Measurements from ENCODE around the gene USP10. TPM values are rescaled to one million over a fixed set of nuclear protein-coding genes. Genes with fewer than 3 reads are reported as not detected.
A peak's percentile ranks its signal among the peaks of the same experiment; 100 is the strongest.

USP10 gene
- total and polyA plus RNA-seq, 2 donors (not counting 1 experiment from before 2014, with no cell fraction given) = 48.9 to 134 TPM

GRCh38 chr16:84728853-84729424, 29.1 kb downstream of the USP10 start:
- H3K9me3 ChIP-seq (ENCODE audit: control extremely low read depth in 1 of 3, control insufficient read depth in 2 of 3, insufficient read depth in 1 of 3, low read length in 2 of 3) = no peaks in the 10 kb centered on the region
- no peak overlapping the region for H3K9ac ChIP-seq (ENCODE audit: low read length)
- 100% methylated on average over 5 of the region's 10 CpGs for WGBS (ENCODE audit: insufficient coverage)
- ChIA-PET CTCF (interaction anchor here (0.6 to 25.4 kb wide), 14 partner anchors 9 to 223 kb away, joined by 3 to 536 read pairs (median 10); partner anchors contain the start of gene COTL1), POLR2A (interaction anchor here (1.3 to 1.4 kb wide), 2 partner anchors 9 to 132 kb away, joined by 5 to 6 read pairs; no protein-coding TSS in a partner anchor)
- no peak overlapping the region for H2AFZ ChIP-seq (ENCODE audit: insufficient read depth, low read depth, low read length, poor library complexity, severe bottlenecking)
- H3K4me3 ChIP-seq (ENCODE audit: control extremely low read depth in 1 of 5, extremely low read depth in 1 of 5, insufficient read depth in 1 of 5, low read depth in 2 of 5, low read length in 4 of 5) = no peak overlapping the region
- H3K4me2 ChIP-seq (replicated peaks; ENCODE audit: low read depth, low read length, poor library complexity, severe bottlenecking) = no peak overlapping the region
- Mint-ChIP-seq H3K27me3 (no peaks in the 10 kb centered on the region), H3K4me3 (no peak overlapping the region), H3K9me3 (ENCODE audit: insufficient read depth) (no peaks in the 10 kb centered on the region), H3K27ac (peak overlapping the region; percentile 74), H3K4me1 (peaks cover 66% of the 10 kb centered on the region)
- peaks cover 84% of the 10 kb centered on the region for H4K20me1 ChIP-seq (ENCODE audit: control insufficient read depth, insufficient read depth, low read length, poor library complexity, severe bottlenecking)
- peaks cover 96% of the 10 kb centered on the region for H3K79me2 ChIP-seq (ENCODE audit: control insufficient read depth, insufficient read depth, low read length)
- H3K27me3 ChIP-seq (replicated peaks in 1 of 4; ENCODE audit: control extremely low read depth in 1 of 4, control insufficient read depth in 3 of 4, insufficient read depth in 4 of 4, low read length in 3 of 4) = no peaks in the 10 kb centered on the region
- ATAC-seq (ENCODE audit: low read depth) (no peak), DNase-seq (no peak)
- no peak for TF ChIP-seq CTCF (IDR thresholded peaks at IDR 0.05)
- TF ChIP-seq EZH2 (IDR thresholded peaks at IDR 0.05; ENCODE audit: borderline replicate concordance, insufficient read depth, low read depth, low read length, poor library complexity, severe bottlenecking) = no peak
- peaks cover 0 to 9% of the 10 kb centered on the region in 2 experiments for H3K36me3 ChIP-seq (replicated peaks in 1 of 2; ENCODE audit: control extremely low read depth in 1 of 2, control insufficient read depth in 1 of 2, extremely low read depth in 1 of 2, insufficient read depth in 2 of 2, low read length in 1 of 2)
- H3K27ac ChIP-seq (ENCODE audit: low read length in 2 of 2) = no peak overlapping the region
- intact Hi-C loops (cut with micrococcal nuclease) = no loop called here
- H3K4me1 ChIP-seq (ENCODE audit: control insufficient read depth in 2 of 2, insufficient read depth in 2 of 2, low read length in 2 of 2) = peaks cover 44 to 55% of the 10 kb centered on the region in 2 donors

GRCh38 chr16:84729716-84730320, 30.0 kb downstream of the USP10 start:
- Histone ChIP-seq H3K79me2 (ENCODE audit: control insufficient read depth, insufficient read depth, low read length) (peaks cover 96% of the 10 kb centered on the region), H3K9me3 (ENCODE audit: control extremely low read depth in 1 of 3, control insufficient read depth in 2 of 3, insufficient read depth in 1 of 3, low read length in 2 of 3) (no peaks in the 10 kb centered on the region), H3K4me1 (ENCODE audit: control insufficient read depth in 2 of 2, insufficient read depth in 2 of 2, low read length in 2 of 2) (peaks cover 38 to 46% of the 10 kb centered on the region in 2 donors), H4K20me1 (ENCODE audit: control insufficient read depth, insufficient read depth, low read length, poor library complexity, severe bottlenecking) (peaks cover 84% of the 10 kb centered on the region), H3K4me3 (ENCODE audit: control extremely low read depth in 1 of 5, extremely low read depth in 1 of 5, insufficient read depth in 1 of 5, low read depth in 2 of 5, low read length in 4 of 5) (no peak overlapping the region), H3K27ac (ENCODE audit: low read length in 2 of 2) (peak overlapping the region; percentile 25 to 53), H3K27me3 (replicated peaks in 1 of 4; ENCODE audit: control extremely low read depth in 1 of 4, control insufficient read depth in 3 of 4, insufficient read depth in 4 of 4, low read length in 3 of 4) (no peaks in the 10 kb centered on the region), H3K9ac (ENCODE audit: low read length) (no peak overlapping the region), H3K36me3 (replicated peaks in 1 of 2; ENCODE audit: control extremely low read depth in 1 of 2, control insufficient read depth in 1 of 2, extremely low read depth in 1 of 2, insufficient read depth in 2 of 2, low read length in 1 of 2) (peaks cover 0 to 11% of the 10 kb centered on the region in 2 experiments), H2AFZ (ENCODE audit: insufficient read depth, low read depth, low read length, poor library complexity, severe bottlenecking) (no peak overlapping the region), H3K4me2 (replicated peaks; ENCODE audit: low read depth, low read length, poor library complexity, severe bottlenecking) (peak overlapping the region; percentile 51)
- peak overlapping the region; percentile 74 for H3K27ac Mint-ChIP-seq
- CTCF ChIA-PET = interaction anchor here (0.6 to 25.4 kb wide), 17 partner anchors 9 to 223 kb away, joined by 3 to 536 read pairs (median 8); partner anchors contain the start of gene COTL1
- 56% methylated on average over 5 of the region's 7 CpGs for WGBS (ENCODE audit: insufficient coverage)
- intact Hi-C loops (cut with micrococcal nuclease) = no loop called here
- no peaks in the 10 kb centered on the region for H3K9me3 Mint-ChIP-seq (ENCODE audit: insufficient read depth)
- POLR2A ChIA-PET = interaction anchor here (0.8 to 1.4 kb wide), 5 partner anchors 9 to 219 kb away, joined by 3 to 7 read pairs (median 5); no protein-coding TSS in a partner anchor
- TF ChIP-seq EZH2 (IDR thresholded peaks at IDR 0.05; ENCODE audit: borderline replicate concordance, insufficient read depth, low read depth, low read length, poor library complexity, severe bottlenecking) (no peak), CTCF (IDR thresholded peaks at IDR 0.05) (no peak)
- no peaks in the 10 kb centered on the region for H3K27me3 Mint-ChIP-seq
- no peak for DNase-seq
- ATAC-seq (ENCODE audit: low read depth) = no peak
- peak overlapping the region; percentile 81 for H3K4me3 Mint-ChIP-seq
- peaks cover 64% of the 10 kb centered on the region for H3K4me1 Mint-ChIP-seq

Data from B cell (primary cell).